Skeletal muscle cell (primary cell): ENCODE data around the gene NFIB.

ENCODE experiments used
- DNase-seq: peaks from one replicate; pipeline ENCODE4 v3.0.0-alpha.2; 2010; ENCODE audit warnings: low read depth
- H3K4me3 ChIP-seq: 2 replicates; pipeline ENCODE4 v1.5.1; 2011; ENCODE audit warnings: low read depth, mild to moderate bottlenecking, control low read depth, low read length, moderate library complexity

Gene NFIB

DNA sequence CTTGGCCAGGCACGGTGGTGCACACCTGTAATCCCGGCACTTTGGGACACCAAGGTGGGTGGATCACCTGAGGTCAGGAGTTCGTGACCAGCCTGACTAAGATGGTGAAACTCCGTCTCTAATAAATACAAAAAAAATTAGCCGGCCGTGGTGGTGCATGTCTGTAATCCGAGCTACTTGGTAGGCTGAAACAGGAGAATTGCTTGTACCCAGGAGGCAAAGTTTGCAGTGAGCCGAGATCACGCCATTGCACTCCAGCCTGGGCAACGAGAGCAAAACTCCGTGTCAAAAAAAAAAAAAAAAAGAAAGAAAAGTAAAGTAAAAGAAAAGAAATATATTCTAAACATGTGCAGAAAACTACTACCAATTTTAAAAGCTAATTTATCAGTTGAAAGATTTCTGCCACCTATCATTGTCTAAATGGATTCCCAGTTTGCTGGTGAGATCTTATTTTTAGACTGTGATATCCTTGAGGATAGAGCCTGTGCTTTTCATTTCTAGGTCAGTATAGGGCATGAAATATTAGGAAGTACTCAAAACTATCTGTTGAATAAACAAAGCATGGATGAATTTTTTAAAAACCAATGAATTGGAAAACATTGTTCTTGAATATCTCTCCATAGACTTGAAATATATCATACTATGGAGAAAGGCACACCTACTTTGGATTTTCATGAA lies 86.9 kb downstream of the NFIB start:
- no peak for DNase-seq

DNA sequence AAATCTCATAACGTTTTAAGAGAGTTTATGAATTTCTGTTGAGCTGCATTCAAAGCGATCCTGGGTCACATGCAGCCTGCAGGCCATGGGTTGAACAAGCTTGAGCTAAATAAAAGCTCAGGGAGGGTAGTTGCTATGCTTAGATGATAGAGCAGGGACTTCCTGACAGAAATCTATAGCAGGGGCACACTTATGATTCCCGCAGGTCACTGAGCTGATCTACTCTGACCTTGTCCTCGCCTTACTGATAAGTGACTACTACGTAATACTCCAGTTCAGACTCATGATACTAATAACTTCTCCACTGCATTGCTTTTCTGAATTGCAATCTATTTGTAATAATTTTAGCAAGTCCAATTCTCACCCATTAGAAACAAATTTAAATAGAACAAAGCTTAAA lies 90.9 kb downstream of the NFIB start:
- no peak overlapping the region for H3K4me3 ChIP-seq
- DNase-seq, result no peak

More for the DNA sequence above, 86.9 kb downstream of the NFIB start:
- H3K4me3 ChIP-seq, result no peak overlapping the region

DNA sequence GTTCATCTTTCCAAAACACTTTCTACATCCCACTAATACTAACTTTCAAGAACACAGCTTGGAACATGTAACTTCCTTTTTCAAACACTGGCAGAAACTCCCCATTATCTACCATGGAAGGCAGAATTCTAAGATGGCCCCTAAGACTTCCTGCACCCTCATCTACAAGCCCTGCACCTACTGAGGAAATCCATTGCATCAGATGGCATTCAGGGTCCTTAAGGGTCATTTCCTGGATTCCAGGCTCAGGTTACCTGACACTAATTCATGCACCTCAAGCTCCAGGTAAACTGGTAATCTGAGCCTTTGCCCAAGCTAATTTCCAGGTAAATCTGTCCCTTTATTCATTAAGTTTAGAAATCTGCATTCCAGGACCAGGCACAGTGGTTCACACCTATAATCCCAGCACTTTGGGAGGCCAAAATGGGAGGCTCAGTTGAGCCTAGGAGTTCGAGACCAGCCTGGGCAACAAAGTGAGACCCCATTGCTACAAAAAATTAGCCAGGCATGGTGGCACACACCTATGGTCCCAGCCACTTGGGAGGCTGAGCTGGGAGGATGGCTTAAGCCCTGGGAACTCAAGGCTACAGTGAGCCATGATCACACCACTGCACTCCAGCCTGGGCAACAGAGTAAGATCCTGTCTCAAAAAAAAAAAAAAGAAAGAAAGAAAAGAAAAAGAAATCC lies 91.6 kb downstream of the NFIB start:
- no peak overlapping the region for H3K4me3 ChIP-seq
- no peak for DNase-seq

DNA sequence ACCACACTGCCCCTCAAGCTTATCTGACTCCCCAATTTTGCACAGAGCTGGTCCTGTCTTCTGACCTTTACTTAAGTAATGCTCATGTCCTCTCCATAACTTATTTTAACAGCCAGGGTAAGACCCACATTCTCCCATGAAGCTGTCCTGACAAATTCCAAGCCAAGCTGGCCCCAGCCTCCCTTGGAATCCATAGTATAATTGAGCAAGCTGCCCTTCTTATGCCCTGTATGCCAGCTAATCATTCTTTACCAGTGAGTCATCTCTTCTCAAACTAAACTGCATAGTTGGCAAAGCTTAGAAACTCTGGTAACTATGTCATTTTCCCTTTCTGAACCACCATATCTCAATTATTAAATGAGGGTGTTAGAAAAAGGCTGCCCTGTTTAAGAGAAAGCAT lies 92.4 kb downstream of the NFIB start:
- DNase-seq, result peak; percentile 54
- H3K4me3 ChIP-seq, result no peak overlapping the region

DNA sequence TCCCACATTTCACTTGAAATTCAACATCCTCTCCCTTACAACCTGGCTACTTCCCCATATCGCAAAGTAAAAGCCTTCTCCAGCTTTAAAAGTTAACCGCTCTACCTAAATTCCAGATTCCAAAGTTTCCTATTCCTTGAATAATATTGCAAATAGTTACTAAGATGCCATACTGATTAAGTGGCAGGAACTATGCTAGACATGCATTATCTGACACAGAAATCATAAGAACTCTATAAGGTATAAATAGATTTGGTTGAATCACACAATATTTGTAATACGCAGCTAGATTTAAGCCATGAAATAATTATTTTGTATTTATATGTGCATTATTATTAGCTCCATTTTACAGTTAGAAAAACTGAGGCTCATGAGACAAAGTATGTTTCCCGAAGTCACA lies 92.8 kb downstream of the NFIB start:
- H3K4me3 ChIP-seq, result no peak overlapping the region
- no peak for DNase-seq

DNA sequence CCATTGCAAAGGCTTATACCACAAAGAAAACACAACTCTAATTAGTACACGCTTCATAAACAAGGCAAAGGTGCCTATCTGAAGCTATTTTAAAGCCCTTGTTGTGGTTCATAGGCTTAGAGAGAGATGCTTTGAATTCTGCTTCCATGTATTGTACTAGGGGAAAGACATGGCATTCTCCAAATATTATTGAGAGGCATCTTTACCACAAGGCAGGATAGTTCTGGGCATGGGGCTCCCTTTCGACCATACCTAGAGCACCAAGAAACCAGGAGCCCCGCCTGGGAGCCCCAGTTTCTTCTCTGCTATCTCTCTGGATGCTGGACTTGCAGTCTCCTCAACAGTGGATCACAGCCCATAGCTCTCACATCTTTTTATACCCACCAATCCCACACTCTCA lies 93.7 kb downstream of the NFIB start:
- no peak for DNase-seq
- no peak overlapping the region for H3K4me3 ChIP-seq

DNA sequence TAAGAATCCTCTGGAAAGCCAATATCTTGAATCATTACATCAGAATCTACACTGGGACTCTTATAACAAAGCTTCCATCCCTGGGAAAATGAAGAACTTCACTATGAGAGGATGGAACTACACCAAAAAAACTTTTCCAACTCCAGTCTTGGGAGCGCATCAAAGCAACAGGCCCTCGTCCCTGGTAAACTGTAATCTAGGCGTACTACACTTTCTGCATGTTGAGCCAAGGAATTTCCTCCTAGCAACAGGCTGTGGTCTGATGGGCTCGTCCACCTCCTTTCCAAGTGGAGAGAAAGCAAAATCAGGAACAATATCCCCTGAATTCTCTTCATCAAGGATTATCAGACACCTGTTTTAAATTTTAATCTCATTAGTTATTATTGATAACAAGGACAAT lies 94.1 kb downstream of the NFIB start:
- H3K4me3 ChIP-seq, result no peak overlapping the region
- no peak for DNase-seq

DNA sequence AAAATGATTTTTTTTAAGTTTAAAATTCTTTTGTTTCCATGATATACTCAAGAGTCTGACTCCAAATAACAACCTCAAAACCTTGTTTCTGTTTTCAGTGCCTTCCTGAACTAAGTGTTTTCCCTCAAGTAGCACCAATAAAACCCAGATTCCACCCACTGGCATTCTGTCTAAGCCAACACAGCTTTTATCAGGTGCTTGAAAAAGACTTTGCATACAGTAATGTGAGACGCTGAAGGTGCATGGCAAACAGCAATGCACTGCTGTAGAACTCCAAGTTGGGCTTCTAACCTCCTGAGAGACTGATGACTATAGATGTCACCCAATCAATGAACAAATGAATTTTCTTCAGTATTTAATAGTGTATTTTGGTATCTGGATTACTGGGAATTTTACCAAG lies 95.7 kb downstream of the NFIB start:
- DNase-seq, result no peak
- no peak overlapping the region for H3K4me3 ChIP-seq

DNA sequence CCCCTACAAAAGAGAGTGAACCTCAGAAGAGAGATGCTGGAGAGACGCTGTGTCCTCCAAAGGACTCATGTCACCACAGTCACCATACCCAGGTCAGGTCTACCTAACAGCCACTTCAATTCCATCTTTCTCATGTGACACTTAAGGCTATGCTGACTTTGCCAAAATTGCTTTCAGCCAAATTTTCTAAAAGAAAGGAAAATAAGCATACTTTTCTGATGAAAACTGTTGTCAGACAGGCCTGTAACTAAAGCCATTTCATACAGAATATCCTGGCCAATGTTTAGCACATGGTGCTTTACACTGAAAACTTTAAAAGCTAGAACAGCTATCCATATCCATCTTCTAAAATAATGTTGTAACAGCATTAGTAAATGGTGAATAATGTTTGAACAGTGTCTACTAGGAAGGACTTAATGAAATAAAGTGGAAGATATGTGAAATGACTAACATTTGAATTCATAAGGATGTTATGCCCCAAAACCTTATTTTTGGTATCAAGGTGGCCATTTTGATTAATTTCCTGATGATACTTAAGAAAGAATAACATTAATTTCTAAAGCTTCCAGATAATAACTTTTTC lies 97.2 kb downstream of the NFIB start:
- no peak overlapping the region for H3K4me3 ChIP-seq
- no peak for DNase-seq

DNA sequence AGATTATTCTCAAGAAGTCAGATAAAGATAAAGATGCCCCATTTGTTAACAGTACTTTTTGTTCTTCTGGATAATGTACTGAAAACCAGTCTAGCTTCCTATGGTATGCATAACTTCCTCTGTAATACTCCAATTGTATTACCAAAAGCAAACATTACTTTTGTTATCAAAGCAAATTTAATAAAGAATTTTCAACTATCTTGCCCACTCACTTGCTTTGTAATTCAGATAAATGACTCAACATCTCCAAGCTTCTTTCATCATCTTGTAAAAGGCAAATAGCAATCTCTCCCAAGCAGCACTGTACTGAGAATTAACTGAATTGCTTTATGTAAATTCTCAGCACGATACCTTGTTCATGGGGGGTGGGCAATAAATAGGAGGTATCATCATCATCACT lies 98.3 kb downstream of the NFIB start:
- DNase-seq, result no peak

DNA sequence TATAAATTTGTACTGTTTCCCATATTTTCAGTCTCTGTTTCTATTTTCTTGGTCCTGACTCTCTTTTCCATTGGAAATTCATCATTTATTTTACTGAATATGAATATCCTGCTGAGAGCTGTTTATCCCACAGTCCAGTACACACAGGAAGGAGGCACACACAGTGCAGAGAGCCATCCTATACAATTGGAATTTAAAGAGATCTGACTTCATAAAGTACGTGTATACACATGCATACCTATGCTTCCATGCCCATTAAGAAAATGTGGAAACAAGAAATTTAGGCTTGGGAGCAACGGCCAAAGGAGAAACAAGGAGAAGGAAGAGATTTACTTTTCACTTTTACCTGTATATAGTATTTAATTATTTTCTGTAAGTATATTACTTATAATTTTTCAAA lies 99.2 kb downstream of the NFIB start:
- H3K4me3 ChIP-seq, result no peak overlapping the region
- no peak for DNase-seq

More for the DNA sequence above, 98.3 kb downstream of the NFIB start:
- no peak overlapping the region for H3K4me3 ChIP-seq

DNA sequence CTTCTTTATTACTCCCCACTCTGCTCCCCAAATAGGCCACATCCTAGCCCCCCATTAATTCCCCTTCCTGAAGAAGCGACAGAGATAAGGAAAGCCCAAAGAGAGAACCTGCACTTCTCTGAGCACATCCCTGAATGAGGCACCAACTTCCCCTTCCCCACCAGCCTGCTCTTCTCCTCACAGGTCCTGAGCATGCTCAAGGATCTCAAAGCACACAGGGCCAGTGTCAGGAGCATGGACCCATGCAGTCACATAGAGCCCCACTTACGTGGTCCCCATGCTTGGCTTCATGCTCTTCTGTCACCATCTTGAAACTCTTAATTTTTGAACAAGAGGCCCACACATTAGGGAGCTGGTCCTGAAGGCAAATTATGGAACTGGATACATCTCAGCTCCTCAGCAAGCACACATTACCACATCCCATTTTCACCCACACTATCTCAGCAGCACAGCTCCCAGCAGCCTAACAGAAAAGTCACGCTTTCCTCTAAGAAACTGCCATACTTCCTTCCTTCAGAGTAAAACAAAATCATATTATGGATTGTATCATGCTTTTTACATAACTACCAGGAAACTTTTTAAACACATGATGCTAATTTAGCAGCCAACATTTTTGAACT lies 99.8 kb downstream of the NFIB start:
- DNase-seq, result no peak
- H3K4me3 ChIP-seq, result no peak overlapping the region

DNA sequence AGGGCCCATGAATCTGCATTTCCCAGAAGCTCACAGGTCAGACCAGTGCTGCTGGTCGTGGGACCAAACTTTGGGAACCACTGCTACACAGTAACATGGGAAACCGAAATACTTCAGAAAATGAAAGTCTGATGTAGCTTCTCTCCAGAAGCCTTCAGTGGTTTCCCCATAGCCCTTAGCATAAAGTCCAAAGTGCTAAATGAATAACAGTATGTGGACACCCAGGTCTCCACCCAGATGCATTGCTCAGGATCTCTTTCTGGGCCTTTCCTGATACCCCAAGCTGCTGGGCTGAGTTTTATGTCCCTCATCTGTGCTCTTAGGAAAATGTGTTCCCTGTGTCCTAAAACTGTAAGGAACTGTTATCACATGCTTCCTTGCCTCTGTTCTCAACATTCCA lies 100.4 kb downstream of the NFIB start:
- no peak overlapping the region for H3K4me3 ChIP-seq
- no peak for DNase-seq

DNA sequence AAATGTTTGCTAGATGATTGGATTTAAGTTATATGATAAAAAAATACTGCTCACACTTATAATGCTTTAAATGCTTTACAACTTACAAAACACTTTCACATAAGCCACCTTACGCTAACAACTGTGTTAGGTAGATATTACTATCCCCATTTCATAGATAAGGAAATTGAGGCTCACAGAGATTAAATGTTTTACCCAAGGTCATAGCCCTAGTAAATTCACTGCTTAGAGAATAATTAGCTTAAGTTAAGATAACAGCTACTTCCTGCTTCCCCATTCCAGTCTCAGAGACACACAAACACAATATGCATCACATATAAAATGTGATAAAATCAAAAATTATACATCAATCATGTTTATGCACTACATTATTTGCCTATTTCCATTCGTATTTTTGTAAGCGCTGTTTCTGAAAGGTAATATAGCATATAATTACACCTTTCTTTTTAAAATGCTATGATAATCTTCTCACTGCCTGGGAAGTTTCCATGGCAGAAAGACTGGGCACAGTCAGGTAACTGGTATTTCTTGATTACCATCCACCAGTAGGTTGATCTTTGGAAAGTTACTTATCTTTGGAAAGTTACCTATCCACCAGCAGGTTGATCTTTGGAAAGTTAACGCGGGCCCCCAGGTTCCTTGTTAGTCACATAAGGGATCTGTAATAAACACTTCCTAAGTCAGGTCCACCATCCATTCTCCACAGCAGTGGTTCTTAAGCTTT lies 101.1 kb downstream of the NFIB start:
- H3K4me3 ChIP-seq, result no peak overlapping the region
- no peak for DNase-seq

DNA sequence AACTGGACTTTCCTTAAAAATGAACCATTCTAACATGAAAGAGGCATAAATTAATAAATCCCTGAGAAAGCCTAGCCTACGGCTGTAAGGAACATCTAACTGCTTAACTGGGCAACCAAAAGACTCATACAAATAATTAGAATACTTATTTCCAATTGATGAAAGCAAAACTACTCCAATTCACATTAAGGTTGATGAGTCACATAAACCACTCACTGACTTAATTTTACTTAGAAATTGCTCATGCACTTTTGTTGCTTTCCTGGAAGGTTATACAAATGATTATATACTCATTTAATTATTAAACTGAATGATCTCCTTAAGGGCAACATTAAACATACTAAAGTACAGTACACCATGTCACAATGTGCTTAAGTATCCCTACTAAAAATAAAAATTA lies 101.9 kb downstream of the NFIB start:
- no peak for DNase-seq
- no peak overlapping the region for H3K4me3 ChIP-seq

DNA sequence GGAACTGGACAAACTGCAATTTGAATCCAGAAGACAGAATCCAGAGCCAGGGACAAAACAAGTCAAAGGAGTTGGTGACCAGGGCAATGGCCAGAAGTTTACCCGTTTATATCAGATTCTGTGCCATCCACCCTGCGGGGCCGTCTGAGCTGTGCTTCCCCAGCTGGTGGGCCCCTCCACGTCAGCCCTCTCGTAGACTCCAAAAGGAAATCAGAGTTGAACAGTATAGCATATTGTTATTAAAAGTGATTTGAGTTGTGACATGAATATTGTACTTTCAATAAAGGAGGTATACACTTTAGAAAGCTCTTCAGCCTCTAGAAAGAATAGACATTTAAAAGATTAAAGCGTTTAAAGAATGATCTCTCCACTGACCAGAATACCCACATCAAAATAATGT lies 102.4 kb downstream of the NFIB start:
- H3K4me3 ChIP-seq, result no peak overlapping the region
- no peak for DNase-seq

DNA sequence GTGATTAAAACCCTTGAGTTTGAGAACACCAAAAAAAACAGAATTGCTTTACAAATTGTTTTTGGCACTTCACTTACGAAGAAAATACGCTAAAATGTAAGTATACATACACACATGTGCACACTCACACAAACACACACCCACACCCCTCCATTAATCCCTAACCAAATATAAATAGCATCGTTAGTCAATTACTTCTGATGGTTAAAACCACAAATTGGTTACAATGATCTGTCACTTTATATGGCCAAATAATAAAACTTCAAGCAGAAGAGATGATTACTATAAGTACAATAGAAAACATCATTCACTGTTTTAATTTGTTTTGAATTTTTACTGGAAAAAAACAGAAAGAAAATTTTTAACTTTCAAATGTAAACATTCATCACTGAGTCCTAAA lies 103.5 kb downstream of the NFIB start:
- DNase-seq, result no peak
- H3K4me3 ChIP-seq, result no peak overlapping the region

DNA sequence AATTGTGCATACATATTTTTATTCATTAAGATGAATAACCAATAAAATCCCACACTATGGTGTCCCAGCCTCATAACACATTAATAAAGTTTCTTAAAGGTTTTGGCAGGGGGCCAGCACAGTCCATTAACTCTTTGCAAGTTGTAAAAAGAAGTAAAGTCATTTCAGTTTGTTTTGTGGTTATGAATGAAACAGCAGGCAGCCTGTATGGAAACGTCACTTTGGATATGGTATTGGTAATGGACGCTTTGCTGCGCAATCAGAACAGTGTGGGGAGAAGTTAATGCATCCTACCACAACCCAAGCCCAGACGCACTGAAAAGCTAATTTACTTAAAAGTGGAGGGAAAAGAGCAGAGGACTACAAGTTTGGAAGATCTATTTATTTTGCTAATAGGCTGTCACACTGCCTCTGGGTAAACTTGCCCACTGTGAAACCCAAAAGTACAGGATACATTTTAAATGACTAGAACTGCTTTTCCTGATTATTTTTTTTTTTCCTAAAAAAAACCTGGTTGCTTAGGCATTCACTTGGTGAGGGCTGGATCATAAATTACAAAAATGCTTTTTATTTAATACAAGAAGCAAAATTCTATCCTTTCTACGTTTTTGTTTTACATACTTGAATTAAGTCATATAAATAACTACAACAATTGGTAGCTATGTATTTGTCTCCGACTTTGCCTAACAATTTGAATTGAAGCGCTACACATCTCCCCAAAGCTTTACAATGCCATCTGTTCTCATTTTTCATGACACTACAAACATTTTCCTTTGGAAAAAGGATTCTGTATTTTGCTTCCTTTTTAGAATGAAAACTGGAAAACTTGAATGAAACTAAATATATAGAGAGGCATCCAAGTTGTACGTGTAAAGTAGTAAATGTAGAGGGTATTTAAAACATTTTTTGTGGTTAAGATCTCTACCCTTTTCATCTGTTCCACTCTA lies 104.3 kb downstream of the NFIB start:
- DNase-seq, result no peak
- no peak overlapping the region for H3K4me3 ChIP-seq
